Chondrocyte (in vitro differentiated cells): Measurements from ENCODE around the gene NAT8L. TPM values are rescaled to one million over a fixed set of nuclear protein-coding genes. Genes with fewer than 3 reads are reported as not detected.

Experiments used
- DNase-seq: peaks from one replicate; pipeline ENCODE4 v3.0.0; 2021; ENCODE audit warnings: mixed read lengths, low spot score
- H3K27ac Mint-ChIP-seq: one replicate; pipeline ENCODE4 v1.8.0; 2021; ENCODE audit warnings: mild to moderate bottlenecking, moderate library complexity, mixed read lengths; ENCODE audit not compliant: unreplicated experiment
- H3K27me3 Mint-ChIP-seq: 2 replicates; pipeline ENCODE4 v1.8.0; 2021; ENCODE audit warnings: low read depth, mixed read lengths
- H3K36me3 Mint-ChIP-seq: 2 replicates; pipeline ENCODE4 v1.8.0; 2021; ENCODE audit warnings: low read depth, mixed read lengths
- H3K4me1 Mint-ChIP-seq: 2 replicates; pipeline ENCODE4 v1.8.0; 2021; ENCODE audit warnings: low read depth, mild to moderate bottlenecking, mixed read lengths
- H3K4me3 Mint-ChIP-seq: one replicate; pipeline ENCODE4 v1.8.0; 2021; ENCODE audit warnings: mild to moderate bottlenecking, moderate library complexity, mixed read lengths; ENCODE audit not compliant: unreplicated experiment
- H3K9me3 Mint-ChIP-seq: 2 replicates; pipeline ENCODE4 v1.8.0; 2021; ENCODE audit warnings: low read depth, mixed read lengths
- total RNA-seq: library from RNA; stranded (reverse); gene quantifications from 3 replicates; pipeline ENCODE4 v1.2.1, GENCODE V29; 2021
- TF ChIP-seq, protein P1 (sequence below): fragments of 200-600 bp; sonication (generic); IDR thresholded peaks from 2 replicates; pipeline ENCODE4 v1.5.0; 2021; ENCODE audit warnings: antibody characterized with exemption, mild to moderate bottlenecking, moderate library complexity

Gene NAT8L
- total RNA-seq, 1 donor from 2014 or later: 1.6 TPM

DNA sequence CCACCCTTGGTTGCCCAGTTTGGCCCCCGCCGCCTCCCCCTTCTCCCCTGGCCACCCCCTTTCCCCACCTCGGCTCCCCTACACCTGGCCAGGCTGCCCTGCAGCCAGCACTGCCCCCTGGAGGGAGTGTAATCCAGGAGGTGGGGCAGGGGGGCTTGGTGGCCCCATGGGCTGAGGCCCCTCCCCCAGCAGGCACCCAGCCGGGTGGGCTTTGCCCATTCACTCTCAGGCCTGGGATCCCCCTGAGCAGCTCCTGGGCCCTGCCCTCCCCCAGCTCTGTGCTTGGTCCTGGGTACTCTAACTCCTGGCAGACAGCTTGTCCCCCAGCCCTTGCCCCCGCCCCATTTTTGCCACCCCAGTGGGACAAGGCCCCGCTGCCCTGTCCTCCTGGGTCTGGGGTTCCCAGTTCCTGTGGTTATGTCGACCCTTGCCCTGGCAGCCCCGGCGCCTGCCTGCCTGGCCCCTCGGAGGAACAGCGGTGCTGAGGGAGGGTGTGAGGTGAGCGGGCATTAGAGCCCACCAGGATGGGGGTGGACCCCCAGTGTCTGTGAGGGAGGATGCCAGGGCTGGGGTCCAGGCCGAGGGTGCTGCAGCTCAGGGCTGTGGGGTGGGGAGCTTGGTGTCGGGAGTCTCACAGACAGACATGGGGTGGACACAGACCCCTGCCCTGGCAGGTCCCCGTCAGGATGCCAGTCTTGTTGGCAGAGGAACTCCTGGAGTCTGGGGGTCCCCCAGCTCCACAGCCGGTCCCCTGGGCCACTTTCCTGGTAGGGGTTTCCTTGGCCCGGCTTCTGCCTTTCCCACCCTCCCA, 10.2 kb downstream of the NAT8L start:
- DNase-seq: peak; percentile 91
- TF ChIP-seq, protein P1, sequence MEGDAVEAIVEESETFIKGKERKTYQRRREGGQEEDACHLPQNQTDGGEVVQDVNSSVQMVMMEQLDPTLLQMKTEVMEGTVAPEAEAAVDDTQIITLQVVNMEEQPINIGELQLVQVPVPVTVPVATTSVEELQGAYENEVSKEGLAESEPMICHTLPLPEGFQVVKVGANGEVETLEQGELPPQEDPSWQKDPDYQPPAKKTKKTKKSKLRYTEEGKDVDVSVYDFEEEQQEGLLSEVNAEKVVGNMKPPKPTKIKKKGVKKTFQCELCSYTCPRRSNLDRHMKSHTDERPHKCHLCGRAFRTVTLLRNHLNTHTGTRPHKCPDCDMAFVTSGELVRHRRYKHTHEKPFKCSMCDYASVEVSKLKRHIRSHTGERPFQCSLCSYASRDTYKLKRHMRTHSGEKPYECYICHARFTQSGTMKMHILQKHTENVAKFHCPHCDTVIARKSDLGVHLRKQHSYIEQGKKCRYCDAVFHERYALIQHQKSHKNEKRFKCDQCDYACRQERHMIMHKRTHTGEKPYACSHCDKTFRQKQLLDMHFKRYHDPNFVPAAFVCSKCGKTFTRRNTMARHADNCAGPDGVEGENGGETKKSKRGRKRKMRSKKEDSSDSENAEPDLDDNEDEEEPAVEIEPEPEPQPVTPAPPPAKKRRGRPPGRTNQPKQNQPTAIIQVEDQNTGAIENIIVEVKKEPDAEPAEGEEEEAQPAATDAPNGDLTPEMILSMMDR: no peak
- no peak overlapping the region for H3K4me3 Mint-ChIP-seq

DNA sequence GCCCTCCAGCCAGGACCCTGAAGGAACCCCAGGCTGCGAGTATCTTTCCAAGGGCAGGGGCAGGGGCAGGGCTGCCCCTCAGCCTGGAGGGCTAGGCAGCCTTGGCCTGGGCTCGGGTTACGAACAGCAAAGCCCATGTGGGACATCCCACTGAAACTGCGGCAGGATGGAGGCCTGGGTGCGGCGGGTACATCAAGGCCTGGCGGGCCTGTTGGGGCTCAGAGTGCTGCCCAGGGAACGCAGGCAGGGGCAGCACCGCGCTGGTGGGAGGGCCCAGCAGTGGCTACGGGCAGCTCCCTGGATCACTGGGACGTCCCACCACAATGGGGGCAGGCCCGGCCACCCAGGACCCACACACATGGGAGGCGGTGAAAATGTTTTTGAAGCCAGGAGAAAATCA, 10.9 kb downstream of the NAT8L start:
- TF ChIP-seq, protein P1: no peak
- no peaks in the 10 kb centered on the region for H3K4me1 Mint-ChIP-seq
- no peaks in the 10 kb centered on the region for H3K27me3 Mint-ChIP-seq
- H3K27ac Mint-ChIP-seq: no peak overlapping the region
- no peaks in the 10 kb centered on the region for H3K36me3 Mint-ChIP-seq
- DNase-seq: peak; percentile 59
- no peaks in the 10 kb centered on the region for H3K9me3 Mint-ChIP-seq
- H3K4me3 Mint-ChIP-seq: no peak overlapping the region

More for the DNA sequence above, 10.2 kb downstream of the NAT8L start:
- Mint-ChIP-seq H3K36me3 (no peaks in the 10 kb centered on the region), H3K9me3 (no peaks in the 10 kb centered on the region), H3K27me3 (no peaks in the 10 kb centered on the region), H3K4me1 (no peaks in the 10 kb centered on the region), H3K27ac (no peak overlapping the region)

DNA sequence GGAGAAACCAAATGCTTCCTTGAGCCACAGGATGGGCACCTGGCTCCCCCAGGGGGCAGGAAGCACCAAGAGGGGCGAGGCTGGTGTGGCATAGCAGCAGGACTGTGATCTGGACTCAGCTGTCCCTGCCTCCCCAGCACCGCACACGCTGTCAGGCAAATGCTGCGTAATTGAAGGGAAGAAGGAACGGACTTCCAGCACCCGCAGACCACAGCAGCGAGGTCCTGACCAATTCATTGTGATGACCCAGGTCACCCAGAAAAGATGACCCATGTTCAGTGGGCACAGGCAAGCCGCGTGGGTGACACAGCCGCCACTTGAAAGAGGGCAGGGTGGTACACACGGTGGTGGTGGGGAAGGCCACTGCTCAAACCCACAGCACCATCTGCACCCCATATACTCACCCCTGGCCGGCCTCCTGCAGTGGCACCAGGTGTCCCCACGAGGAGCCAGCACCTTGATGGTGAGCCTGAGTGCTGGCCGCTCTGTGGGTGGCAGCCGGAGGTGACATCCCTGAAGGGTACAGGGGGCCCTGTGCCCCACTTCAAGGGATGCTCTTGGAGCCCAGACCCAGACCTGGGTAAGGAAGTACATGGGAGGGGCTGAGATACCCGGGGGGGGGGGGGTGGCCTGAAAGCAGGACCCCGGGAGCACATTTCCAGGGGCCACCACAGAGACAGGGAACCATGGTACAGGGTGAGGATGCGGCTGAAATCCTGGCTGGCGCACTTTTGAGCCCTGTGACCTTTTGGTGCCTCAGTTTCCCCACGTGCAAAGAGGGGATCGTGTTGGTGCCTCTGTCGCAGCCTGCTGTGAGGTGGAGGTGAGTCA, 11.5 kb downstream of the NAT8L start:
- Mint-ChIP-seq H3K27me3 (no peaks in the 10 kb centered on the region), H3K9me3 (no peaks in the 10 kb centered on the region), H3K27ac (no peak overlapping the region), H3K36me3 (no peaks in the 10 kb centered on the region), H3K4me1 (no peaks in the 10 kb centered on the region), H3K4me3 (no peak overlapping the region)
- DNase-seq: peak; percentile 69
- TF ChIP-seq, protein P1: no peak

DNA sequence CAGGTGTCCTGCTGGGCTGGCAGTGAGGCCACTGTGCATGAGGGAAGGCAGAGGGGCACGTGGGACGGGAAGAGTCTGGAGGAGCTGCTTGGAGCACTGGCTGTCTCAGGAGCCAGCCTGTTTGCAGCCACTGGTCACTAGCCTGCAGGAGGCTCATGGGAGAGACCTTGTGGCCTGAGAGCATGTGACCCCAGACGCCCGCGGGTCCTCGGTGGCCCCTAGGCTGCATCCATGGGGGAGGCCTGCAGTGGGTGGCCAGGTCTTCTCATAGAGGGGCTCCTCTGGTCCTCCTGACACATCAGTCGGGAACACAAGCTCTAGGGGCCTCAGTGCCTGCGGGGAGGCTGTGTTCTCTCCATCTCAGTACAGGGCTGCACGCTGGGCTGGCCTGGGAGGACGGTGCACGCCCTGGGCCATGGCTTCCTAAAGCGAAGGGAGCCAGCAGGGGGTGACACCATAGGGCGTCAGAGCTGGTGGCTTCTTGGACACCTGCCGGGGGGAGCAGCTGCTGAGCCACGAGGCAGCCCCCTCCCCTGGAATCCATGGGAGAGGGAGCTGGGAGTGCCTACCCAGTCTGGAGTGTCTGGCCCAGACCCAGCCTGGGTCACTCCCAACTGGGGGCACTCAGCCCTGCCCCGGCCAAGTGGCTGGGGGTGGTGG, 12.3 kb downstream of the NAT8L start:
- Mint-ChIP-seq H3K4me1 (no peaks in the 10 kb centered on the region), H3K4me3 (no peak overlapping the region), H3K9me3 (no peaks in the 10 kb centered on the region), H3K27ac (peak overlapping the region; percentile 32), H3K36me3 (no peaks in the 10 kb centered on the region), H3K27me3 (no peaks in the 10 kb centered on the region)
- peak; percentile 79 for DNase-seq
- TF ChIP-seq, protein P1: no peak
